T1000 (cell line): Measurements from ENCODE around the gene FAM174B.

Experiments
- DNase-seq: peaks from one replicate; lab custom pipeline; 2025; ENCODE audit warnings: mixed read lengths; lab: John Stamatoyannopoulos, UW

FAM174B gene

DNA sequence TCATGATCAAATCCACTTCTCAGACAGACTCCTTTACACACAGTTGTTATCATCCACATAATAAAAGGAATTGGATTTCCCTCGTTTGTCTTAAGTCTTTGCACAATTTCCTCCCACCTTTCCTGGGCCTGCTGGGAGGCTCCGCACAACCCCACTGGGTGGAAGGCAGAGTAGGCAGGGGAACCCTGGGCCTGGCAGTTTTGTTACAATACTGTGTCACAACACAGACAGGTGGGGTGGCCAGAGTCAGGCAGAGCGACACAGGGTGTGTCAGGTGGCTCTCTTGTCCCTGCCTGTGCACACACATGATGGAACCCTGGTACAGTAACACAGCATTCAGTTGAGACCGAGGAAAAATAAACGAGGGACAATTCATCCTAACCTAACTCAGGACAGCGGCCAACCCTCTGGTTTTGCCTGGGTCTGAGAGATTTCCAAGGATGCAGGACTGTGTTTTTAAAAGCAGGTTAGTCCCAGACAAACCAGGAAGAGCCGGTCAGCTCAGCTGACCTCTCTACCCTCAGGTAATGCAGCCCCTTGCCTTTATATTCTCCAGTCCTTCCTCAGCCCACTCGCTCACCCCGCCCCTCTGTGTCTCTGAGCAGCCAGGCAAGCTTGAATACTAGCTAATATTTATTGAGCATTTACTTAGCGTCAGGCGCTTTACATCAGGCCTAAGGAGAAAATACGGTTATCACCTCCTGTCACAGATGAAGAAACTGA lies 8.8 kb upstream of the FAM174B start:
- DNase-seq = no peak

- DNase-seq = no peak
These were observed 7.8 kb upstream of the FAM174B start for GRCh38 chr15:92663250-92663951.

GRCh38 chr15:92662762-92663161 lies 7.2 kb upstream of the FAM174B start:
- DNase-seq = no peak

GRCh38 chr15:92661956-92662355 lies 6.4 kb upstream of the FAM174B start:
- no peak for DNase-seq

GRCh38 chr15:92661069-92661468 lies 5.5 kb upstream of the FAM174B start:
- no peak for DNase-seq

GRCh38 chr15:92657486-92657885 lies 1.9 kb upstream of the FAM174B start:
- DNase-seq = no peak

GRCh38 chr15:92656089-92656488 lies 514 bp upstream of the FAM174B start:
- DNase-seq = no peak

DNA sequence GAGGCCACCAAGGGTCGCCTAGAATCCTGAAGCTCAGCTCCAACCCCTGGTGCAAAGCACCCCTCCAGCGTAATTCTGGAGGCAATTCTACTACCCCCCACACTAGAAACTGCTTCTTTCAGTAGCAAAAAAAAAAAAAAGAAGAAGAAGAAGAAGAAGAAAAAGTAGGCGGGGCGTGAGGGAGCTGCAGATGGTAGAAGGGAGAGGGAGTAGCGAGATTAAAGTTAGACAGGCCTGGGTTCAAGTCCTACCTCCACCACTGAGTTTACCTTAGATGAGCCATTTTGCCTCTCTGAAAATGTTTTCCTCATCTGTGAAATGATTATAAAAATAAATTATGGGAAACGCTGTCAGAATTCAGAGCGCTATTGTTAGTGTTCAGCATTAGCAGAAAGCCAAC lies 913 bp downstream of the FAM174B start:
- no peak for DNase-seq

- no peak for DNase-seq
These were observed 1.6 kb downstream of the FAM174B start for GRCh38 chr15:92653836-92654539.

DNA sequence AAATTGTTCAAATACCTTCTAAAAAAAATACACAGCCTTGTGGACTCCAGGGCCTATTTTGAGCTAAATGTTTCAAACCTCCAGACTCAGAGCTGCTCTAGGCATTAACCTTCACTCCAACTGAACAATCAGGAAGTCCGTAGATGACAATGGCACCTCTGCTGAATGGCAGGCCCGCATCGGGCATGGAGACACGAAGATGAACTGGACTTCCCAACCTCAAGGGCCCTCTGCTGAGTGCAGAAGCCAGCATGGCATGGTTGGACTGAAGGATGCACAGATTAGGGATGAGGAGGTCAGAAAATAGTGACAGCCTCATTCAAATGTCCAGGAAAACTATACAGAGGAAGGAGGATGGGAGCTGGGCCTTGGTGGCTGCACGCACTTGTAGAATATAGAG lies 2.2 kb downstream of the FAM174B start:
- DNase-seq = no peak

- no peak for DNase-seq
These were observed 3.0 kb downstream of the FAM174B start for GRCh38 chr15:92652576-92652966.

GRCh38 chr15:92651877-92652575 lies 3.5 kb downstream of the FAM174B start:
- no peak for DNase-seq

DNA sequence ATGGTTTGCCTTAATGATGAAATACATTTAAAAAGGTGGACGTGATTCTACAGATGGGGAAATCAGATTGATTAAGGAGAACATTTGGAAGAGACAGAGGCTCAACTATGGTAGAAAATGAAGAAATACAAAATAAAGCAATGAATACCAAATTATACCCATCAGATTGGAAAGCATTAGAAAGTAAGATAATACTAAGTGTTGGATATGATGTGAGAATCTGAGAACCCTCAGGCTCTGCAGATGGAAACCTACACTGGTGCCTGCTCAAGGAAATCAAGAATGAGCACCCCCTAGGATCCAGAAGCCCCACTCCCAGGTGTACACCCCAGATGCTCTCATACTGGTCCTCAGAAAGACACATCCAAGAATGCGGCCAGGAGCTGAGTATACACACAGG lies 4.6 kb downstream of the FAM174B start:
- DNase-seq = no peak

GRCh38 chr15:92650256-92650655 lies 5.3 kb downstream of the FAM174B start:
- no peak for DNase-seq

DNA sequence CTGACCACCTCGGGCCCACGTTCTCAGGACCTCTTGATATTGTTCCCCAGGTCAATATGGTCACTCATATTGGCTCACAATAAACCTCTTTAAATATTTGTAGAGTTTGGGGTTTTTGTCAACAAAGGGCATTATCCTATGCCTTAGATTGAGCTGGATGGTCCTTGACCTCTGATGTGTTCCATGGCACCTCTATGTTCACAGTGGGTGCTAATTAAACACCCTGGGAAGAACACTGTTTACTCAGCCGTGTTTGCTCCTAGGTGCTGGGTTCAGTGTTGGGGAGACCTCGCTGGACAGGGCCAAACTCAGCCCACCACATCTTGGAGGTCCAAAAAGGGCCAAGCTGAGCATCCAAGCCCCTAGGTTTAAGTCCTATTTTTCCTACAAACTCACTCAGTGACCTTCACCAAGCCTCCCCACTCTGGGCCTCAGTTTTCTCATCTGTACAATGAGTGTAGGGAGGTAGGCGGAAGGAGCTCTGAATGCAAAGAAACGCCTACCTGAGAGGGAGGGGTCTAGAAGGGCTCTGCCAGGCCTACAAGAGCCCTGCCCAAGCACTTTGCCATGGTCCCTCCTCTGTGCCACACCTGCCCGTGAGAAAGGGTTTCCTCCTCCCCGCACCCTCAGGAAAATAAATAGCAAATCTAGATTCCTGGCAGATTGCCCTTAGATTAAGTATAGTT lies 7.2 kb downstream of the FAM174B start:
- no peak for DNase-seq

GRCh38 chr15:92647467-92648163 lies 8.0 kb downstream of the FAM174B start:
- DNase-seq = no peak

- DNase-seq = no peak
These were observed 9.4 kb downstream of the FAM174B start for GRCh38 chr15:92646216-92646615.

- no peak for DNase-seq
These were observed 9.8 kb downstream of the FAM174B start for GRCh38 chr15:92645731-92646130.

GRCh38 chr15:92645051-92645631 lies 10.4 kb downstream of the FAM174B start:
- DNase-seq = no peak

GRCh38 chr15:92643849-92644815 lies 11.4 kb downstream of the FAM174B start:
- DNase-seq = no peak
